ENCODE measurements around the gene RANBP17.
"Not testable (repeated sequence)": the region's sequence is repeated elsewhere in the genome, so short reads cannot be mapped to it uniquely, and the experiment has no call there.

DNA sequence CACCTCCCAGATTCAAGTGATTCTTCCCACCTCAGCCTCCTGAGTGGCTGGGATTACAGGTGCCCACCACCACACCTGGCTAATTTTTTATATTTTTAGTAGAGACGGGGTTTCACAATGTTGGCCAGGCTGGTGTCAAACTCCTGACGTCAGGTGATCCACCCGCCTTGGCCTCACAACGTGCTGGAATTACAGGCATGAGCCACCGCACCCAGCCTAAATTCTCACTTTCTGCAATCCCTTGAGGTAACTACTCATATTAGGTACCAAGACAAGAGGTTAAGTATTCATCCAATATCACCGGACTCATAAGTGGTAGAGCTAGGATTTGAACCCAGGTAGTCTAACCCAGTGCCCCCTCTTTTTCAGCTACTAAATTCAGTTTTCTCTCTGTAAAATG, 436.1 kb downstream of the RANBP17 start:
- not testable (repeated sequence) for TF ChIP-seq CTCF (IDR thresholded peaks at IDR 0.05; ENCODE audit: insufficient read depth, low read length); POLR2AphosphoS5 (IDR thresholded peaks at IDR 0.05; ENCODE audit: low read depth); GABPA (IDR thresholded peaks at IDR 0.05; ENCODE audit: low read depth)

Measured in HL-60 (cell line).